ENCODE measurements around the gene NACC2. TPM values are rescaled to one million over a fixed set of nuclear protein-coding genes. Genes with fewer than 3 reads are reported as not detected.

NACC2 gene
- total RNA-seq, 4 donors from 2014 or later = 18.4 to 33.6 (median 22.4) TPM

GRCh38 chr9:136013116-136013515 lies 82.0 kb downstream of the NACC2 start:
- Histone ChIP-seq H3K36me3 (peaks cover 0 to 5% of the 10 kb centered on the region in 2 donors), H3K27me3 (no peaks in the 10 kb centered on the region), H3K9me3 (no peaks in the 10 kb centered on the region), H3K27ac (peak overlapping the region in 1 of 3 donors; percentile 42), H3K4me3 (replicated peaks in 1 of 3) (no peak overlapping the region), H3K4me1 (peaks cover 19 to 24% of the 10 kb centered on the region in 2 donors)
- TF ChIP-seq CTCF (IDR thresholded peaks at IDR 0.05) (no peak), POLR2A (IDR thresholded peaks at IDR 0.05) (no peak)
- peak in 1 of 2 donors; percentile 1 for DNase-seq
- 92 to 95% methylated on average over 17 to 20 of the region's 22 CpGs for WGBS, 2 donors
- intact Hi-C loops (cut with DNase I) = no loop called here

GRCh38 chr9:136012651-136013050 lies 82.4 kb downstream of the NACC2 start:
- H3K36me3 ChIP-seq = peaks cover 0 to 5% of the 10 kb centered on the region in 2 donors
- intact Hi-C loops (cut with DNase I) = no loop called here
- no peak for DNase-seq
- H3K4me1 ChIP-seq = peaks cover 16 to 21% of the 10 kb centered on the region in 2 donors
- 78% methylated on average over 18 of the region's 18 CpGs for WGBS, 2 donors
- H3K4me3 ChIP-seq (replicated peaks in 1 of 3) = no peak overlapping the region
- H3K9me3 ChIP-seq = no peaks in the 10 kb centered on the region
- H3K27ac ChIP-seq = peak overlapping the region in 2 of 3 donors; percentile 42 to 56
- TF ChIP-seq POLR2A (IDR thresholded peaks at IDR 0.05) (no peak), CTCF (IDR thresholded peaks at IDR 0.05) (no peak)
- H3K27me3 ChIP-seq = no peaks in the 10 kb centered on the region

- no peak overlapping the region for H3K4me3 ChIP-seq (replicated peaks in 1 of 3)
- no peaks in the 10 kb centered on the region for H3K9me3 ChIP-seq
- H3K27me3 ChIP-seq = no peaks in the 10 kb centered on the region
- 85 to 88% methylated on average over 40 to 42 of the region's 59 CpGs for WGBS, 2 donors
- TF ChIP-seq CTCF (IDR thresholded peaks at IDR 0.05) = no peak
- TF ChIP-seq POLR2A (IDR thresholded peaks at IDR 0.05) = no peak
- H3K27ac ChIP-seq = peak overlapping the region in 2 of 3 donors; percentile 42 to 56
- peak; percentile 27 to 34 for DNase-seq
- intact Hi-C loops (cut with DNase I) = no loop called here
- peaks cover 13 to 18% of the 10 kb centered on the region in 2 donors for H3K4me1 ChIP-seq
- peaks cover 0 to 5% of the 10 kb centered on the region in 2 donors for H3K36me3 ChIP-seq
Observed at GRCh38 chr9:136011703-136012496, 83.2 kb downstream of the NACC2 start.

GRCh38 chr9:136011376-136011702 lies 83.8 kb downstream of the NACC2 start:
- no peak for DNase-seq
- Histone ChIP-seq H3K4me1 (peaks cover 13 to 16% of the 10 kb centered on the region in 2 donors), H3K27me3 (no peaks in the 10 kb centered on the region), H3K9me3 (no peaks in the 10 kb centered on the region), H3K27ac (peak overlapping the region in 2 of 3 donors; percentile 42 to 56), H3K36me3 (peaks cover 0 to 5% of the 10 kb centered on the region in 2 donors), H3K4me3 (replicated peaks in 1 of 3) (no peak overlapping the region)
- TF ChIP-seq CTCF (IDR thresholded peaks at IDR 0.05) (no peak), POLR2A (IDR thresholded peaks at IDR 0.05) (no peak)
- intact Hi-C loops (cut with DNase I) = no loop called here
- 66 to 73% methylated on average over 22 to 25 of the region's 25 CpGs for WGBS, 2 donors

- Histone ChIP-seq H3K4me3 (replicated peaks in 1 of 3) (no peak overlapping the region), H3K36me3 (peaks cover 0 to 5% of the 10 kb centered on the region in 2 donors), H3K4me1 (peaks cover 12 to 14% of the 10 kb centered on the region in 2 donors), H3K27me3 (no peaks in the 10 kb centered on the region), H3K9me3 (no peaks in the 10 kb centered on the region), H3K27ac (no peak overlapping the region)
- 85 to 88% methylated on average over 27 to 28 of the region's 28 CpGs for WGBS, 2 donors
- no peak for DNase-seq
- intact Hi-C loops (cut with DNase I) = no loop called here
- no peak for TF ChIP-seq POLR2A (IDR thresholded peaks at IDR 0.05)
- no peak for TF ChIP-seq CTCF (IDR thresholded peaks at IDR 0.05)
Observed at GRCh38 chr9:136010615-136011361, 84.3 kb downstream of the NACC2 start.
